Mucosa of descending colon (tissue), 3 donors: ENCODE measurements around the gene USP34. TPM values are rescaled to one million over a fixed set of nuclear protein-coding genes. Genes with fewer than 3 reads are reported as not detected.

Experiments
- ATAC-seq: fragments of 200-7000 bp; cut with Tn5 transposase; one replicate; pipeline ENCODE4 v1.9.1; 2020; ENCODE audit warnings: mild to moderate bottlenecking, moderate library complexity
- DNase-seq, 3 donors: peaks; one replicate each; pipeline ENCODE4 v3.0.0-alpha.2; 2020
- H3K36me3 ChIP-seq: fragments of 200-600 bp; one replicate; pipeline ENCODE4 v1.8.0; 2021; ENCODE audit warnings: low read depth, mild to moderate bottlenecking
- H3K4me1 ChIP-seq: fragments of 200-600 bp; one replicate; pipeline ENCODE4 v1.8.0; 2021; ENCODE audit warnings: low read depth, mild to moderate bottlenecking
- H3K4me3 ChIP-seq: fragments of 200-600 bp; one replicate; pipeline ENCODE4 v1.8.0; 2021; ENCODE audit warnings: mild to moderate bottlenecking
- H3K9me3 ChIP-seq: fragments of 200-600 bp; one replicate; pipeline ENCODE4 v1.8.0; 2021; ENCODE audit warnings: mild to moderate bottlenecking
- CTCF ChIP-seq: fragments of 200-600 bp; IDR thresholded peaks from one replicate; pipeline ENCODE4 v1.8.0; 2022; ENCODE audit warnings: antibody characterized with exemption, mild to moderate bottlenecking
- intact Hi-C, 2 donors: fragments of 100-400 bp; cut with DNase I in 1 of 2; cut with micrococcal nuclease in 1 of 2; formaldehyde crosslinking; loops; one replicate each; pipeline versions ENCODE4 v1.11.0 to v1.11.1; 2022; cut with DNase I, micrococcal nuclease
- total RNA-seq, 3 donors: library from RNA; stranded (reverse); fragmentation: NEBNext Ultra II Directional in 2 of 3; extraction: Animal tissue kit (Norgen Biotek cat#: 25700) in 2 of 3; gene quantifications; one replicate each; pipeline versions ENCODE4 v1.2.1 to v1.2.4, GENCODE V29; 2021 to 2023
- donor health status: DM: no; HTN: no; CAD: no; lungs with moderate emphysema.
- donor health status: DM: no; HTN: no; CAD: no.
- donor health status: DM: no; HTN: yes; CAD: no.

Gene USP34
- total RNA-seq, 3 donors from 2014 or later = 67.9 to 132 (median 88.4) TPM

DNA sequence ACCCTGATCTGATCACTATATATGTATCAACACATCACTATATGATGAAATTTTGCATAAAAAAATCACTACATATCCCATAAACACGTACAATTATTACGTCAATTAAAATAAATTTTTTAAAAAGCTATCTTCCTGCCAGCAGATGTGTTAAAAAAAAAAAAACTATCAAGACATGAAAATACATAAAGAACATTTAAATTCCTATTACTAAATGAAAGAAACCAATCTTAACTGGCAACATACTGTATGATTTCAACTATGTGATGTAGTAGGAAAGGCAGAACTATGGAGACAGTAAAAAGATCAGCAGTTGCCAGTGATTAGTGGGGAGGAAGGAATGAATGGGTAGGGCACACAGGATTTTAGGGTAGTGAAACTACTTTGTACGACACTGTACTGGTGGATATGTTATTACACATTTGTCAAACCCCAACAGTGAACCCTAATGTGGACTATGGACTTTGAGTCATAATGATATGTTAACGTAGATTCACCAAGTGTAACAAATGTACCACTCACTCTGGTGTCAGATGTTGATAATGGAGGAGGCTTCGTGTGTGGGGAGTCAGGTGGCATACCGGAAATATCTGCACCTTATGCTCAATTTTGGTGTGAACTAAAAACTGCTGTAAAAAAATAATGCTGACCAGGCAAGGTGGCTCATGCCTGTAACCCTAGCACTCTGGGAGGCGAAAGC lies 27.4 kb downstream of the USP34 start:
- intact Hi-C loops = no loop called here
- ATAC-seq = peak; percentile 94
- TF ChIP-seq CTCF = no peak
- Histone ChIP-seq H3K4me3 (no peak overlapping the region), H3K9me3 (no peaks in the 10 kb centered on the region), H3K4me1 (peaks cover 25% of the 10 kb centered on the region), H3K36me3 (no peaks in the 10 kb centered on the region)
- DNase-seq = no peak

GRCh38 chr2:61439241-61440002 lies 31.5 kb downstream of the USP34 start:
- Histone ChIP-seq H3K36me3 (no peaks in the 10 kb centered on the region), H3K4me1 (peaks cover 45% of the 10 kb centered on the region), H3K4me3 (no peak overlapping the region), H3K9me3 (no peaks in the 10 kb centered on the region)
- DNase-seq (no peak), ATAC-seq (no peak)
- no peak for TF ChIP-seq CTCF
- intact Hi-C loops = no loop called here

- Histone ChIP-seq H3K9me3 (no peaks in the 10 kb centered on the region), H3K36me3 (no peaks in the 10 kb centered on the region), H3K4me1 (peaks cover 42% of the 10 kb centered on the region), H3K4me3 (no peak overlapping the region)
- ATAC-seq = no peak
- DNase-seq = no peak
- intact Hi-C loops = no loop called here
- no peak for TF ChIP-seq CTCF
These were observed 32.2 kb downstream of the USP34 start for GRCh38 chr2:61438670-61439069.

- no peak for DNase-seq
- intact Hi-C loops = no loop called here
- ATAC-seq = no peak
- Histone ChIP-seq H3K4me3 (no peak overlapping the region), H3K9me3 (no peaks in the 10 kb centered on the region), H3K4me1 (peaks cover 47% of the 10 kb centered on the region), H3K36me3 (no peaks in the 10 kb centered on the region)
- TF ChIP-seq CTCF = no peak
These were observed 33.7 kb downstream of the USP34 start for GRCh38 chr2:61437170-61437569.

DNA sequence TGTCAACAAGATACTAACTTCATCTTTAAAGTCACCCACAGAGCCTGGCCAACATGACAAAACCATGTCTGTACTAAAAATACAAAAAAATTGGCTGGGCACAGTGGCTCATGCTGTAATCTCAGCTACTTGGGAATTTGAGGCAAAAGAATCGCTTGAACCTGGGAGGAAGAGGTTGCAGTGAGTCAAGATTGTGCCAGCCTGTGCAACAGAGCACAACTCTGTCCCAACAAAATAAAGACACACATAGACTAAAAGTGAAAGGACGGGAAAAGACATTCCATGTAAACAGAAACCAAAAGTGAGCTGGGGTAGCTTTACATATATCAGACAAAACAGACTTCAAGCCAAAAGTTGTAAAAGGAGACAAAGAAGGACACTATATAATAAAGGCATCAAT lies 34.8 kb downstream of the USP34 start:
- no peak for TF ChIP-seq CTCF
- intact Hi-C loops = no loop called here
- ATAC-seq = peak; percentile 62
- Histone ChIP-seq H3K4me1 (peaks cover 53% of the 10 kb centered on the region), H3K9me3 (no peaks in the 10 kb centered on the region), H3K36me3 (no peaks in the 10 kb centered on the region), H3K4me3 (no peak overlapping the region)
- no peak for DNase-seq
